Neutrophil (primary cell): ENCODE data around the gene PGAP1.
"Not testable (repeated sequence)": the region's sequence is repeated elsewhere in the genome, so short reads cannot be mapped to it uniquely, and the experiment has no call there.

ENCODE experiments used
- H3K27ac ChIP-seq: fragments of 200-600 bp; sonication (generic); 2 replicates; pipeline ENCODE4 v1.5.1; 2016; ENCODE audit warnings: mild to moderate bottlenecking, moderate library complexity
- H3K27me3 ChIP-seq: fragments of 200-600 bp; sonication (generic); 2 replicates; pipeline ENCODE4 v1.6.0; 2016; ENCODE audit warnings: mild to moderate bottlenecking
- H3K36me3 ChIP-seq: fragments of 200-600 bp; sonication (generic); 2 replicates; pipeline ENCODE4 v1.5.1; 2017
- H3K4me1 ChIP-seq, 2 experiments: fragments of 200-600 bp in 1 of 2; sonication (generic) in 1 of 2; 1 replicate in 1 of 2; 2 replicates in 1 of 2; pipeline versions ENCODE4 v1.5.1 to v1.6.1; 2013 to 2016; ENCODE audit warnings: low read depth in 1 of 2, low read length in 1 of 2, mild to moderate bottlenecking in 1 of 2, moderate library complexity in 1 of 2; ENCODE audit not compliant: control insufficient read depth in 1 of 2, insufficient read depth in 1 of 2
- H3K4me3 ChIP-seq, 2 experiments: fragments of 200-600 bp in 1 of 2; sonication (generic) in 1 of 2; 1 replicate in 1 of 2; 2 replicates in 1 of 2; pipeline ENCODE4 v1.5.1; 2013 to 2016; ENCODE audit warnings: low read depth in 1 of 2, low read length in 1 of 2, mild to moderate bottlenecking in 1 of 2, moderate library complexity in 1 of 2
- H3K9me3 ChIP-seq: fragments of 200-600 bp; sonication (generic); 2 replicates; pipeline ENCODE4 v1.5.1; 2016
- TF ChIP-seq, protein P1 (sequence below): fragments of 200-600 bp; sonication (generic); IDR thresholded peaks from 2 replicates; pipeline ENCODE4 v1.5.1; 2016; ENCODE audit warnings: antibody characterized with exemption

The PGAP1 gene

DNA sequence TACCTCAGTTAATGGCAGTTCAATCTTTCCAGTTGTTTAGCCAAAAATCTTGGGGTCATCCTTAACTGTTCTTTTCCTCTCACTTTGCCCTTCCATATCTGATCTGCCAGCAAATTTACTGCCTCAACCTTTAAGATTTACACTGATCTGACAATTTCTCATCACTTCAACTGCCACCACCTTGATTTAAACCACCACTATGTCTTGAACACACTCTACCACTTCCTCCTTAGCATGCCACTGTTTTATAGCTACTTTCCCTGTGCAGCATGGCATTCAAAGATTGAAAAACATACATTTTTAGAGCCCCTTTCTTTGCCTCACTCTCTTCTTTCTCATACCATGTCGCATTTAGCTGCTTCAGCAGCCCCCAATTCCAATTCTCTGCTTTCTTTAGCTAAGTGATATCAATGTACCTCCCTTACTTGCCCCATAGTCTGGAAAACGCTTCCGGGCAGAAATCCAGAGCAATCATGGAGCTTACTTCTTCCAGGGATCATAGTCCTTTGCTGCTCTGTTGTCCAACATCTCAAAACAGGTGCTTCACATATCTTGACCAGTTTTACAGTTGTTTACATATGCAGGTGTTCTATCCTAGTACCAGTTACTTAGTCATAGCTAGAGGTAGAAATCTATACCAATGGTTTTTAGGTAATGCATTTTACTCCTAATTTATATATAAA lies 10.9 kb downstream of the PGAP1 start:
- Histone ChIP-seq H3K9me3 (no peaks in the 10 kb centered on the region), H3K27ac (no peak overlapping the region), H3K4me3 (no peak overlapping the region), H3K36me3 (no peaks in the 10 kb centered on the region), H3K4me1 (no peaks in the 10 kb centered on the region), H3K27me3 (no peaks in the 10 kb centered on the region)
- TF ChIP-seq, protein P1, sequence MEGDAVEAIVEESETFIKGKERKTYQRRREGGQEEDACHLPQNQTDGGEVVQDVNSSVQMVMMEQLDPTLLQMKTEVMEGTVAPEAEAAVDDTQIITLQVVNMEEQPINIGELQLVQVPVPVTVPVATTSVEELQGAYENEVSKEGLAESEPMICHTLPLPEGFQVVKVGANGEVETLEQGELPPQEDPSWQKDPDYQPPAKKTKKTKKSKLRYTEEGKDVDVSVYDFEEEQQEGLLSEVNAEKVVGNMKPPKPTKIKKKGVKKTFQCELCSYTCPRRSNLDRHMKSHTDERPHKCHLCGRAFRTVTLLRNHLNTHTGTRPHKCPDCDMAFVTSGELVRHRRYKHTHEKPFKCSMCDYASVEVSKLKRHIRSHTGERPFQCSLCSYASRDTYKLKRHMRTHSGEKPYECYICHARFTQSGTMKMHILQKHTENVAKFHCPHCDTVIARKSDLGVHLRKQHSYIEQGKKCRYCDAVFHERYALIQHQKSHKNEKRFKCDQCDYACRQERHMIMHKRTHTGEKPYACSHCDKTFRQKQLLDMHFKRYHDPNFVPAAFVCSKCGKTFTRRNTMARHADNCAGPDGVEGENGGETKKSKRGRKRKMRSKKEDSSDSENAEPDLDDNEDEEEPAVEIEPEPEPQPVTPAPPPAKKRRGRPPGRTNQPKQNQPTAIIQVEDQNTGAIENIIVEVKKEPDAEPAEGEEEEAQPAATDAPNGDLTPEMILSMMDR: no peak

DNA sequence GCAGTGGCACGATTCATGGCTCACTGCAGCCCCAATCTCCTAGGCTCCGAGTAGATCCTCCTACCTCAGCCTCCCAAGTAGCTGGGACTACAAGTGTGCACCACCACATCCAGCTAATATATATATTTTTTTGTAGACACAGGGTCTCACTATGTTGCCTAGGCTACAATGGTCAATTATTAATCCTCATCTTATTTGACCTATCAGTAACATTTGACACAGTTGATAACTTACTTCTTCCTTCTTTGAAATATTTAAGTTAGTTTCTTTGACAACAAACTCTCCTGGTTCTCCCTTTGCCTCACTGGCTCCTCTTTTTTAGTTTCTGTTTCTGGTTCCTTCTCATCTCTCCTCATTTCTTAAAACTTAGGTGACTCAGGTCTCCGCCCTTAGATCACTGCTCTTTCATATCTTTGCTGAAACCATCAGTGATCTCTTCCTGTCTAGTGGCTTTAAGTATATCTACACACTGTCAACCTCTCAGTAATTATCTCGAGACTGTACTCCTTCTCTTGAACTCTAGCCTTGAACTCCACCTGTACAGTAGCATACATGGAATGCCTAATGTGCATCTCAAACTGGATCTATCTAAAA lies 11.5 kb downstream of the PGAP1 start:
- Histone ChIP-seq H3K27ac (no peak overlapping the region), H3K4me3 (no peak overlapping the region), H3K36me3 (no peaks in the 10 kb centered on the region), H3K27me3 (no peaks in the 10 kb centered on the region), H3K9me3 (no peaks in the 10 kb centered on the region), H3K4me1 (no peaks in the 10 kb centered on the region)
- TF ChIP-seq, protein P1: no peak

DNA sequence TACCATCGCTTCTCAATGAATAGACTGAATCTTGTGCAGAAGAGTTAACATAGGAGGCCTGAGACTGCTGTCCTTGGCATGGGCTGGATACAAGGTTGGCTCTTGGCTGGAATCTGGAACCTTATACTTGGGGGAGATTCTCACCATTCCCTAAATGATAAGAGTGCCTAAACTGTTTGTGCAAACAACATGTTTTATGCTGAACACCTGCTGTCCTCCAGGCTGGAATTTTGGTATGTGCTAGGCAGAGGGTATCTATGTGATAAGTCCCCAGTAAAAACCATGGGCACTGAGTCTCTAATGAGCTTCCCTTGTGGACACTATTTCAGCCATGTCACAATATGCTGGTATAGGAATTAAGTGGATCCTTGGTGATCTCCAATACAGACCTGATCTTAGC lies 12.8 kb downstream of the PGAP1 start:
- H3K9me3 ChIP-seq: no peaks in the 10 kb centered on the region
- H3K27ac ChIP-seq: no peak overlapping the region
- no peak overlapping the region for H3K4me3 ChIP-seq
- H3K27me3 ChIP-seq: no peaks in the 10 kb centered on the region
- TF ChIP-seq, protein P1: no peak
- no peaks in the 10 kb centered on the region for H3K36me3 ChIP-seq
- no peaks in the 10 kb centered on the region for H3K4me1 ChIP-seq

DNA sequence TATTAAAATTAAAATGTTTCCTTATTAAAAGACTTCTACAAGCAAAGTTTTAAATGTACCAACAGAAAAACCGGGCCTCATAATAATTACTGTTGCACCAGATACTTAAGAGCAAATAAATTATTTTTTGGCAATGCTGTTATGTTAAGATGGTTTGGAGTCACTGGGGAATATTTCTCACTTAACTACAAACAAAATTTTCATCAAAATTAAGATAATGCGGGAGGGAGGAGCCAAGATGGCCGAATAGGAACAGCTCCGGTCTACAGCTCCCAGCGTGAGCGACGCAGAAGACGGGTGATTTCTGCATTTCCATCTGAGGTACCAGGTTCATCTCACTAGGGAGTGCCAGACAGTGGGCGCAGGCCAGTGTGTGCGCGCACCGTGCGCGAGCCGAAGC lies 21.1 kb downstream of the PGAP1 start:
- H3K4me3 ChIP-seq, H3K27ac ChIP-seq, H3K27me3 ChIP-seq, H3K36me3 ChIP-seq, H3K4me1 ChIP-seq, H3K9me3 ChIP-seq: not testable (repeated sequence)

DNA sequence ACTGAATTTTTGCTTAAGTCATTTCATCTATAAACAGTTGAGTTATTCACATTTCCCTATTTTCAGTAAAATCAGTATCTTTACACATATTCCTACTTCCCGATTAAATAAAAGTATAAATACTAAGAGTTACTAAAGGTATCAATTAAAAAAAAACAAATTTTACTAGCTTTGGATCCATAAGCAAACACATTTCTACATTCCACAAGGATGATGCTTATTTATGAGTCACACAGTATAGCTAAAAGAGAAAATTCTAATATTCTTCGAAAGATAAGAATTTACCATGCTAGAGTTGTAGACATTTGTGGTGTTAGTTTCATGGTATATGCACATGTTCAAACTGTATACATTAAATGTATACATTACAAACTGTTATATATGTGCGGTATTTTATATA lies 23.7 kb downstream of the PGAP1 start:
- Histone ChIP-seq H3K36me3 (no peaks in the 10 kb centered on the region), H3K4me1 (no peaks in the 10 kb centered on the region)

DNA sequence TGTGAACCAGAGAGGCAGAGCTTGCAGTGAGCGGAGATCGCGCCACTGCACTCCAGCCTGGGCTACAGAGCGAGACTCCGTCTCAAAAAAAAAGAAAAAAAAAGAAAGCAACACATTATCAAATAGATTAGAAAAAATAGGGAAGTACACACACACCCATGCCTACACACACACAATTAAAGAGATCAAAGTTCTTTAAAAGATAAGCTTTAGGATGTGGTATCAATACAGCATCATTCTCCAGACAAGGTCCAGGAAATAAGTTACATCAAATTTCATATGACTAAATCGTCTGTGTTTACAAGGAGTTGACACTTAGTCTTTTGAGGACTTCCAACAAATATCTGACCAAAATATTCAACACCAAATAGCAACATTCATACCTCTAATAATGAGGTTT lies 25.7 kb downstream of the PGAP1 start:
- no peaks in the 10 kb centered on the region for H3K4me1 ChIP-seq
- H3K27me3 ChIP-seq: no peaks in the 10 kb centered on the region
- TF ChIP-seq, protein P1: no peak
- no peak overlapping the region for H3K4me3 ChIP-seq
- no peaks in the 10 kb centered on the region for H3K36me3 ChIP-seq
- H3K9me3 ChIP-seq: no peaks in the 10 kb centered on the region
- H3K27ac ChIP-seq: no peak overlapping the region

More for the DNA sequence above, 23.7 kb downstream of the PGAP1 start:
- H3K9me3 ChIP-seq: no peaks in the 10 kb centered on the region
- no peaks in the 10 kb centered on the region for H3K27me3 ChIP-seq
- no peak overlapping the region for H3K4me3 ChIP-seq
- TF ChIP-seq, protein P1: no peak
- H3K27ac ChIP-seq: no peak overlapping the region
